AG10803 (cell line): ENCODE data around the gene EPB41L3.

Source experiments
- DNase-seq: peaks from one replicate; pipeline ENCODE4 v3.0.0; 2010; ENCODE audit warnings: low read depth
- H3K4me3 ChIP-seq: 2 replicates; pipeline ENCODE4 v1.5.1; 2011; ENCODE audit warnings: mild to moderate bottlenecking, low read length, control low read depth
- TF ChIP-seq, protein P1 (sequence below): conservative IDR thresholded peaks from 2 replicates; pipeline ENCODE4 v1.5.1; 2011; ENCODE audit warnings: mild to moderate bottlenecking, low read length, control low read depth, inconsistent platforms

The EPB41L3 gene

DNA sequence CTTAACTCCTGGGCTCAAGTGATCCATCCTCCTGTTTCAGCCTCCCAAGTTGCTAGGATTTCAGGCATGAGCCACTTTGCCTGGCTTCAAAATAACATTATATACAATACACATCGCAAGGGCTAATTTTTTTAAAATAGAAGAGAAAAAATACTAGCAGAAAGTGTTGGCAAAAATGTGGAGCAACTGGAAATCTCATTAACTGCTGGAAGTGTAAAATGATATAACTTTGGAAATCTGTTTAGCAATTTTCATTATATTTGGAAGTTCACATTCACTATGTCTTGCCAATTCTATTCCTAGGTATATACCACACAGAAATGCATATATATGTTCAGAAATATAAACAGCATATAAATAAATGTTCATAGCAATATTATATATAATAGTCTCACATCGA is 193.2 kb downstream of the EPB41L3 start:
- no peak overlapping the region for H3K4me3 ChIP-seq
- TF ChIP-seq, protein P1, sequence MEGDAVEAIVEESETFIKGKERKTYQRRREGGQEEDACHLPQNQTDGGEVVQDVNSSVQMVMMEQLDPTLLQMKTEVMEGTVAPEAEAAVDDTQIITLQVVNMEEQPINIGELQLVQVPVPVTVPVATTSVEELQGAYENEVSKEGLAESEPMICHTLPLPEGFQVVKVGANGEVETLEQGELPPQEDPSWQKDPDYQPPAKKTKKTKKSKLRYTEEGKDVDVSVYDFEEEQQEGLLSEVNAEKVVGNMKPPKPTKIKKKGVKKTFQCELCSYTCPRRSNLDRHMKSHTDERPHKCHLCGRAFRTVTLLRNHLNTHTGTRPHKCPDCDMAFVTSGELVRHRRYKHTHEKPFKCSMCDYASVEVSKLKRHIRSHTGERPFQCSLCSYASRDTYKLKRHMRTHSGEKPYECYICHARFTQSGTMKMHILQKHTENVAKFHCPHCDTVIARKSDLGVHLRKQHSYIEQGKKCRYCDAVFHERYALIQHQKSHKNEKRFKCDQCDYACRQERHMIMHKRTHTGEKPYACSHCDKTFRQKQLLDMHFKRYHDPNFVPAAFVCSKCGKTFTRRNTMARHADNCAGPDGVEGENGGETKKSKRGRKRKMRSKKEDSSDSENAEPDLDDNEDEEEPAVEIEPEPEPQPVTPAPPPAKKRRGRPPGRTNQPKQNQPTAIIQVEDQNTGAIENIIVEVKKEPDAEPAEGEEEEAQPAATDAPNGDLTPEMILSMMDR: no peak
- no peak for DNase-seq
